ENCODE results near the gene KIF5C.

Gene KIF5C

GRCh38 chr2:149044500-149044899 is 169.5 kb downstream of the KIF5C start:
- no peak for DNase-seq (ENCODE audit: low spot score)

DNA sequence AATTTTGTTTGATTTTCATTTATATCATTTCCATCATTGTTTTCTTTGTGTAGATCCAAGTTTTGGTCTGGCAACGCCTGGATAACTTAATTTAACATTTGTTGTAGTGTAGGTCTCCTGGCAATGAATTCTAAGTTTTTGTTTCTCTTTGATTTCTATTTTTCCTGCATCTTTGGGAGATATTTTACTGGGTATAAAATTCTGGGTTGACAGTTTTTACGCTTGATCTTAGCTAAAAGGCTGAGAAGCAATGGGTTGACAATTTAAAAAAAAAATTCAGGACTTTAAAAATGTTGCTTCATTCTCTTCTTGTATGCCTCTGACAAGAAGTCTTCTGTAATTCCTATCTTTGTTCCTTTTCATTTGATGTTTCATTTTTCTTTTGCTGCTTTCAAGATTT is 172.1 kb downstream of the KIF5C start:
- DNase-seq (ENCODE audit: low spot score) = no peak

DNA sequence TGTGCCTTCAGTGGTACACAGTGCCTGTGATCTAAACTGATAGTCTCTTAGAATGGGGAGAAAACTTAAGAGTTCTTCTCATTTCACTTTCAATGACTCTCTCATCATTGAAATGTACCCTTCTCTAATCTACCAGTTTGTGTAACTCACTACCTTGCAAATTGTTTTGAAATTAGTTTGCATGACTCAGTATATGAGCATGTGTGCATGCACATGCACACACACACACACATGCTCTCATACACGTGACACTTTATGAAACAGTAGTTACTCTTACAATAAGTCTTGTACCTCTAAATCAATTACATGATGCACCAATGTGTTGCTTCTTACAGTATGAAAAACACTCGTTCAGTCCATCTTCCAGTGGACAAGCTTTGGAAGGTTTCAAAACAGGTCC is 174.1 kb downstream of the KIF5C start:
- DNase-seq (ENCODE audit: low spot score) = no peak

- DNase-seq (ENCODE audit: low spot score) = no peak
Measured at GRCh38 chr2:149050188-149050587, 175.2 kb downstream of the KIF5C start.

DNA sequence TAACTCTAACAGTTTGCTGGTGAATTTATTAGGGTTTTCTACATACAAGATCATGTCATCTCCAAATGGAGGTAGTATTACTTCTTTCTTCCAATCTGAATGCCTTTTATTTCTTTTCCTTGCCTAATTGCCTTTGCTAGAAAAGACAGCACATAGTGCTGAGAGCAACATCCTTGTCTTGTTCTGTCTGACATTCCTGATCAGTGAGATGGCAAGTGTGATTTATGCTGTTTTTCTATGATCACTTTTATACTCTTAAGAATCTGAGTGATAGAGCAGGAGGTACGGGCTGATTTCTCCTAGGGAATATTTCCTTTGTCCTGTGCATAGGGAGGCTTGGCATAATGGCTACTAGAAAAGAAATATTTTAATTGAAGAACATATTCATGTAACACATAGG is 180.7 kb downstream of the KIF5C start:
- no peak for DNase-seq (ENCODE audit: low spot score)

DNA sequence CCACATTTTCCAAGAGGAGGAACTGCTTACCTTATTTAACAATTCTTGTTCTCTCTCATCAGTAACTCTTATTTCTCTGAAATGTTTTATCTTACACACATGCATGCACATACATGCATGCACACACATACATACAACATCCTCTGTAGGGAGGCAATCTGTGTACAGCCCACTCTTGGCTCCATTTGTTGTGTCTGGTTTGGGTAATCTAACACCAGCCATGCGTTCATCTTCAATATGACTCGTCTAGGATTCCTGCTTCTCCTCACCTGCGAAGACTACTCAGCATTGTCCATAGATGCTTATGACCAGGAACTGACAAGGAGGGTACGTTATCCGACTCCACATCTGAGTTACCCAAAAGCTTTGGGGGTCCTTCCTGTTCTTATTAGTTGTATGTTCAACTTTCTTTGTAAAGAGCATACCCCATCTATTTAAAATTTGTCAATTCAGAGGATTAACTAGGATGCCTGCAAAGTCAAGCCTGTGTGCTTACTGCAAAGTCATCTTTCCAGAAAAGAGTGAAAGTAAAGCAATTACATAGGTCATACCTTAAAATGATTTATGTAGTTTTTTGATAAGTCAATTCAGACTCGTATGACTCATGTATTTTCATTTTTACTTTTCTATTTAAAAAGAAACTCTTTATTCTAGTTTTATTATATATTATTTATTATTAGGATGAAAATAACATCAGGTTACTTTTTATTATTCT is 181.7 kb downstream of the KIF5C start:
- DNase-seq (ENCODE audit: low spot score) = no peak

DNA sequence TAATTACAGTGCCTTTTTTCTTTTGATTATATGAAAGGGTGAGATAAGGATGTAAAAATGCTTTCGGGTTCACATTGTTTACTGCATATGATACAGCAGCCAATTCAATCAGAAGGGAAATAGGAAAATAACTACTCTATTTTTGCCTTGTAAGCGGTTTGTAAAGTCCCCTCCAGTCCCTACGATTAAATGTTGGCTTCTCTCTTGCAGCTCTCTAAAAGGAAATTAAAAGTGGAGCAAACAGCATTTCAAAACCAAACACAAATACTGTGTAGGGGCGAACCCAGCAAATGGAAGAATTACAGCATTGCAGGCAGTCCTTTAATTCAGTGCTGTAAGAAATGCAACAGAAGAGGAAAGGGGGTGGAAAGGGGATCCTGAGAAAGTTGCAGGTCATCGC is 182.4 kb downstream of the KIF5C start:
- DNase-seq (ENCODE audit: low spot score) = no peak

DNA sequence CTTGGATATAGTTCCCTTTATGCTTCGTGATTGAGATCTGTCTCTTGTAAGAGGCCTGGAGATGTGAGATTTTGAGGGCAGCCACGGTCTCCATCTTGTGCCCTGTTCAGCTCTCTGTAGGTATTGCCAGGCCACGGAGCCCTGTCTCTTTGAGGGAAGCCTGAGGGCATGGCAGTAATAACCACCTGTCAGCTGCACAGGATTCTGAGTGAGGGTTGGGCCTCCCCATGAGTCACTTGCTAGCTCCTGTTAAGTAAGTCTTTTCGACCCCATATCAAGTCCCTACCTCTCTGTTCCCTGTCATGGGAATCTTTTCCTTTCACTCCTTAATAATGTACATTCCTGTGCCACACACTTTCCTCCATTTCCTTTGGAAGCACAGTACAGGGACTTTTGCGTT is 183.9 kb downstream of the KIF5C start:
- DNase-seq (ENCODE audit: low spot score) = no peak

DNA sequence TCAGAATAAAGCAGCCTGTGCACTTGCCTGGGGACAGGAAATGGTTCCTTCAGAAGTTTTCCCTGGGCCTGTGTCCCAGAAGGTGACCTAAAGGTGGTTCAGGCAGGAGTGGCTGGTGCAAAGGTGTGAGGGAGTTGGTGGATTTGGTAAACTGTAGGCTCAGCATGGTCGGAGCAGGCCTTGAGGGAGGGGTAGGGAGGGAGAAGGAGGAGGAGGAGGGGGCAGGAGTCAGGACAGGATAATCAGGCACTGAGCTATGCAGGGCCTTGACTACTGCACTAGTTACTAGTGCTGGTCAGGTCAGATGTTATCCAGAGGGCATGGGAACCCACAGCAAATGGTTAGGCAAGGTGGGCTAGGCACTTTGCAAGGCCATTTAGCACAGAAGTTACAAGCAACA is 184.8 kb downstream of the KIF5C start:
- no peak for DNase-seq (ENCODE audit: low spot score)

DNA sequence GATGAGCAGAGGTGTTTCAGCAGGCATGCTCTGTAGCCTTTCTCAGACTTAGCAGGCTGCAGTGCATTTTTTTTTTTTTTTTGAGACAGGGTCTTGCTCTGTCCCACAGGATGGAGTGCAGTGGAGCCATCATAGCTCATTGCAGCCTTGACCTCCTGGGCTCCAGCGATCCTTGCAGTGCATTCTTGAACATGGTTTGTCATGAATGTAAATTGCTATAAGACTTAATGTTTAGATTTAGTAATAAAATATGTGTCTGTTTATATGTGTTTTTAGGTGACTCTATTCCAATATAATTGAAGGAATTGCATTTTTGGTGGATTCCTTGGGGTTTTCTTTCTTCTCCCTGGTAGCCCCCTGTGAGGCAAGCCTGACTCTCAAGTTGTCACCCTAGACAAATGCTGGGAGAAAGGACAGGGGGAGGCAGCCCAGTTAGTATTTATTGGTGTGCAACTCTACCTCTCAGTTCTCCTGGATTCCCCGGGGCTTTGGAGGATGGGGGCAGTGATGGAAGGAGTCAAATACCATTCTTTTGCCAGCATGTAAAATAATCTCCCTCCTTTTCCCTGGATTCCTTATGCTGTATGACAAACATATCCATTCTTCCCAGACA is 186.2 kb downstream of the KIF5C start:
- DNase-seq (ENCODE audit: low spot score) = no peak

DNA sequence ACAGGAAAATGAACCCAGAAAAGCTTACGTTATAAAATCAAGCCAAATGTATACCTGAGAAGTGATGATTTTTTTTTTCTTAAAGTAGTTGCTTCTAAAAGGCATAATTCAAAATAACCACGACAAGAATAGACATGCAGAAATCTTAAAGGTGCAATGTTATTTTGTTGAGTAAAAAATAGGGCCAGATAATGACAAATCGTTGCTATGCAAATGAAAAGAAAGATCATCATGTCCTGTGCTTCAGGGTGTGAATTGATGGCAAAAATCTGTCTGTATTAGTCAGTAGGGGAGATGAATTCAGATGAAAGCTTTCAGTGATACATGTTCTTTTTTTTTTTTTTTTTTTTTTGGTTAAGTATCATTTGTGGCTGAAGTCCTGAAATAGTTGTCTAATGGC is 187.5 kb downstream of the KIF5C start:
- no peak for DNase-seq (ENCODE audit: low spot score)

GRCh38 chr2:149063177-149063576 is 188.2 kb downstream of the KIF5C start:
- DNase-seq (ENCODE audit: low spot score) = no peak

- DNase-seq (ENCODE audit: low spot score) = no peak
Measured at GRCh38 chr2:149064365-149064841, 189.4 kb downstream of the KIF5C start.

- DNase-seq (ENCODE audit: low spot score) = no peak
Measured at GRCh38 chr2:149064856-149065630, 190.0 kb downstream of the KIF5C start.

DNA sequence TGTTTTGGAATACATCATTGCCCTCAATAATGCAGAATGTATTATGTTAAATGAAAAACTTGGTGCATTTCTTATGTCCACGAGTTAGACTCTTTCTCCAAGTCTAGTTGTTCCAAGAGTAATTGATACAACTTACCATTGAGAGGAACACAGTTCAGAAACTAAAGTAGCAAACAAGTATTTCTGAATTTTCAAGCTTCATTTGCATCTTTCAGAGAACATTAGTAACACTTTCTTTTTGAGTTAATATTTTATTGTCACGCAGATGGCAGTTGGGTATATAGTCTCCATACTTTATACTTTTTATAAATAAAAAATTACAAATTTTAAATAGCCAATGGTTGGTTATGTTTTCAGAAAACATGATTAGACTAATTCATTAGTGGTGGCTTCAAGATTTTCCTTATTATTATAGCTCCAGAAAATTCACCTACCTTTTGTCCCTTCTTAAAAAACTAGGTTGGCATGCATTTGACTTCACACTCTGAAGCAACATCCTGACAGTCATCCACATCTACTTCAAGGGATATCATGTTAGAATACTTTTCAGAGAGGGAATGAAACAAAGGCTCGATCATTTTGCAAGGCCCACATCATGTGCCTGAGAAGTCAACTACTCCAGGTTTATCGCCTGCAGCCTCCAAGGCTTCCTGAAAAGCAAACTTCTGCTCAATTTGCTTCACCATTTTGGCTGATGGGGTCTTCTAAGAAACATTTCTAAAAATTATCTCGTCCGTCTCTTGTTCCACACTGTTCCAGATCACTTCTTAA is 193.4 kb downstream of the KIF5C start:
- no peak for DNase-seq (ENCODE audit: low spot score)

DNA sequence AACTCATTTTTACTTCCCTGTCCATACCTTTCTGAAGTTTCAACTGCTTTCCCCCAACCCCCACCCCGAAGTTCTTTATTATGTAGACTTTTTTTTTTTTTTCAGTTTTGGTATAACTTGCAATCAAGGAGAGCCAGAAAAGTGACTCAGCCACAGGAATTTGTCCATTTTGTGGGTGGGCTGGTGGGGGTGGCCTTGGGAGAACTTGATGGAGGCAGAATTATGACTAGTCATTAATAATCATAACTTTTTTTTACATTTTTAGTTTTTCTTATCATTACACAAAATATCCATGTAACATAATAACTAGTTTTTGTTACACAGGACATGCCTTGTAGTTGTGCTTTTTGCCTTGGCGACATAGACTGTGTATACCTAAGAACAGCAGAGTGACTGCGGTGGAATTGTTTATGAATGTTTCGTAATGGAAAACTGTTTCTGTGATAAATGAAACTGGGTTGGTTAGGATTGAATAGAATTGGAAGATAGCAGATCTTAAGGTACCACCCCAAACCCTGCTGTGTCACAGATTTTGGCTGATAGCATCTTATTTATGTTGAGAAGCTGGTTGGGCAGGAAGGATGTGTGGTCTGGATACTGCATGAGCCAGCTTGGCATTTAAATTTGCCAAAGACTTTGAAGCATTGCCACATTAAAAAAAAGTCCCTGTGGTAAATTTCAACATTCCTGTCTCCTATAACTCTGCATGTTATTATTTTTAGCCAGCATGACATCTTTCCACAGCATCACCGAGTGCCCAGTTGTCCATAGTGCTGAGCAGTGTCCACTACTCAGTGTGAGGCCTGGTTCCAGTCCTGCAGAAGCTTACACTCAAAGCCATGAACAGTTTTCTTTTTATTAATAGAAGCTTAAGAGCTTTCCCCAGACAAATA is 194.2 kb downstream of the KIF5C start:
- no peak for DNase-seq (ENCODE audit: low spot score)

DNA sequence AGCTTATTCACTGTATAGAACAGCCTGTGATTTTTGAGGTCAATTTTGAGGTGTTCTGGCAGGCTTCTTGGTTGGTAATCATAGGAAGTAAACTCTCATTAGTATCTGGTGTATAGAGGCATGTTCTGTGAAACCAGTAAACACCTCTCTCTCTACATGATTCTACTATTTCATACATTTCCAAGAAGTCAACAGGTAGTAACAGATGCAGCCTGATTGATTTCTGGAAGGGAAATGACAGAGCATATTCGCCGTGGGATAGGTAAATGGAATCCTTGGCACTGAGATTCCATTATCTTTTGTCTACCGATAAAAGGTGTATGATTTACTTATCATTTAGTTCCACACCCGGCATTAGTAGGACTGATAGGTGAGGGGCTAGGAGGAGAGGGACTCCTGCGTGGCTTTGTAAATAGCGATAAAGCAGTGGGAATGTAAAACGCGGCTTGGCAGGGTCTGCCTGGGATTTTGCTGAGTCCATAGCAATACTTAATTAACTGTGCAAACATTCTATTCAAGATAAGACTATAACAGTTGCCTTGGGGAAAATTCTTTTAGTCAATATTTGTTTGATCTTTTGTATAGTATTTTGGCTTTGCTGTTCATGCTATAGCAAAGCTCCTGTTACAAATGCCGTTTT is 195.8 kb downstream of the KIF5C start:
- DNase-seq (ENCODE audit: low spot score) = no peak

- DNase-seq (ENCODE audit: low spot score) = no peak
Measured at GRCh38 chr2:149075105-149075504, 200.1 kb downstream of the KIF5C start.

GRCh38 chr2:149075853-149076252 is 200.8 kb downstream of the KIF5C start:
- no peak for DNase-seq (ENCODE audit: low spot score)

All from germinal center (tissue), 1 donor.